HG02970 (cell line): ENCODE data around the gene SLC6A1.

ENCODE experiments used
- ATAC-seq: cut with Tn5 transposase; IDR thresholded peaks from one replicate; pipeline ENCODE4 v1.9.1; 2021; ENCODE audit warnings: mild to moderate bottlenecking, moderate library complexity, moderate number of reproducible peaks; ENCODE audit not compliant: unreplicated experiment, low FRiP score

The SLC6A1 gene

DNA sequence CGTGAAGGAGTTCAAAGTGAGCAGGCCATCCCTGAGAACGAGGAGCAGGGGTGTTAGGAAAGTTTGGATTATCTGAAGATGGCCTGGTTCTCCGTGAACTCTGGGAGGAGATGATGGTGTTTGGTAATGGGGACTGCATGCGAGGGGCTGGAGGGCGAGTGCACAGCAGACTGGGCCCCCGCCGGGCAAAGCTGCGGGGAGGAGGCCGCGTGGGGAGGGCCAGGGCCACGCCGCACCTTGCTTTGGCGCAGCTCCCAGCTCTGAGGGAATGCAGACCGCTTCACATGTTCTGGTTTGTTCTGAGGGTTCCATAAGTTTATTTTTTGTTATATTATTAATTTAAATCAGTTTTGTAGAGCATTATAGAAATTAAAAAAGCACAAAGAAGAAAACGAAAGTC, 22.2 kb downstream of the SLC6A1 start:
- no peak for ATAC-seq

DNA sequence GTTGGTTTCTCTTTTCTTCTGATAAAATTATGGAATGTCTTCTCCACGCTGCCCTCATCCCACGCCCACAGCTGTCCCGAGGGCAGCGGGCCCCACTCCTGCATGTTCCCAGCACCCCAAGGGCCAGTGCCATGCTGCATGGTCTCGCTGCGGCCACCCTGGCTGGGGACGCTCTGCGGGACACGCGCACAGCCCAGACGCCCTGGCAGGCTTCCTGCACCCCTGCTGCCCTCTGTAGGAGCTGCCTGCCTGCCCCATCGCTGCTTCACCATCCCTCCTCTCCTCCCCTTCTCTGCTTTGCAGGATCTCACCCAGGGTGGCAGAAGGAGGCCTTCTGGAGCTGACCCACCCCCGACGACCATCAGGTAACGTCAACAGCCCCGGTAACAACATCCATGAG, 22.8 kb downstream of the SLC6A1 start:
- no peak for ATAC-seq

DNA sequence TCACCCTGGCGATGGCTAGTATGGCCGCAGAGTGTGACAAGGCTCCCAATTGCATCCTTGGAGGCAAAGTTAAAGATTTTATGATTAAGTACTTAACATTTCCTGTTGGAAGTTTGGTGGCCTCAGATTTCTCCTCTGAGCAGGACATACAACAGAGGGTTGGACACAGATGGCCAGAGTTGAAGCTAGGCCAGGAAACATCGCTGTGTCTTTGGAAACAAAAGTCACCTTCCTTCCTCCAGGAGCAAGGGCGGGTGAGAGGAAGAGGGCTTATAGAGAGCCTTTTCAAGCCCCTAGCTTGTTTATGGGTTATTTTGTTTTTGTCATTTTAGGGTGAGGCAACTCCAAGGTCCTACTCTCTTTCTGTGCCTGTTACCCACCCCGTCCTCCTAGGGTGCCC, 24.2 kb downstream of the SLC6A1 start:
- ATAC-seq, result no peak

DNA sequence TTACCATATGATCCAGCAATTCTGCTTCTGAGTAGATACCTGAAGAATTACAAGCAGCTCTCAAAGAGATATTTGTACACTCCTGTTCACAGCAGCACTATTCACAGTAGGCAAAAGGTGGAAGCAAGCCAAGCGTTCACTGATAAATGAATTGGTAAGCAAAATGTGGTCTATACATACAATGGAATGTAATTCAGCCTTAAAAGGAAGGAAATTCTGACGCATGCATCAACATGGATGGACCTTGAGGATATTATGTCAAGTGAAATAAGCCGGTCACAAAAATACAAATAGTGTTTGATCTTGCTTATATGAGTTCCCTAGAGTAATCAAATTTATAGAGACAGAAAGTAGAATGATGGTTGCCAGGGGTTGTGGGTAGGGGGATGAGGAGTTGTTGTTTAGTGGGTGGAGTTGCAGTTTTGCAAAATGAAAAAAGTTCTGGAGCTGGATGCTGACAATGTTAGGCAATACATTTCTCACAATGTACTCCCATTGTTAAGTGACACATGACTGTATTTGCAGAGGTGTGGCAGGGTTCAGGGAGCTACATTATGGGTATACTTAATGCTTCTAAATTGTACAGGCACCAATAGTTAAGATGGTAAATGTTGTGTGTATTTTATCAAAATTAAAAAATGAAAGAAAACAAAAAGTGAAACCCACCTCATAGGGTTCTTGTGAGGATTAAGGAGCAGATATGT, 26.7 kb downstream of the SLC6A1 start:
- ATAC-seq, result no peak

DNA sequence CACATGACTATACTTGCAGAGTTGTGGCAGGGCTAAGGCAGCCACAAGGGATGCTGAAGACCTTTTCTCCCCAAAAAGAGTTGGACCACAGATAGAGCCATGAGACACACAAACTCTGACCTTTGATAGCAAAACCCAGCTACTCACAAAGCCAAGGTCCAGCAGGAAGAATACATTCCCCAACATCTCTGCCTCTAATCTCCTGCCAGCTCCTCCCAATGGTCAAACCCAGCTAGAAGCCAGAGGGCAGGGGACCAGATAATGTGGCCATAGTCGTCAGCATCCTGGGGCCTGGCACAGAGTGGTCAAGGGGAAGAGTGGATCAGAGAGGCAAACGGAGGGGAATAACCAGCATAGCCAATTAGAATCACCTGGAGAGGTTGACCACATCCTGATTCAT, 28.2 kb downstream of the SLC6A1 start:
- no peak for ATAC-seq

DNA sequence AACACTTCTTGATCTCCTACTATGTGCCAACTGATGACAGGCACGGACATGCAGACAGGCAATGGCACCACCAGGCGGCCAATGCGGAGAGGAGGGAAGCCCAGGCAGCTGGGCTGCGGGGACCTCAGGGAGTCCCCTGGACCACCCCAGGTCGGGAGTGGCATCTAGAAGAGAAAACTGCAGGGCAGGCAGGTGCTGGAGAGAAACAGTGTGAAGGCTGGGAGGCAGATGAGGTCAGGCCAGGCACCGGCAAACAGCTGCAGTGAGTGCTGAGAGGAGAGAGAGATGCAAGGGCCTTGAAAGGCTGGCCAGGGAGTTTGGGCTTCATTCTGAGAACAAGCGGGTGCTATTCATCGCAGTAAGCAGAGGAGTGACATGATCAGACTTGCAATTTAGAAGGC, 29.1 kb downstream of the SLC6A1 start:
- no peak for ATAC-seq

DNA sequence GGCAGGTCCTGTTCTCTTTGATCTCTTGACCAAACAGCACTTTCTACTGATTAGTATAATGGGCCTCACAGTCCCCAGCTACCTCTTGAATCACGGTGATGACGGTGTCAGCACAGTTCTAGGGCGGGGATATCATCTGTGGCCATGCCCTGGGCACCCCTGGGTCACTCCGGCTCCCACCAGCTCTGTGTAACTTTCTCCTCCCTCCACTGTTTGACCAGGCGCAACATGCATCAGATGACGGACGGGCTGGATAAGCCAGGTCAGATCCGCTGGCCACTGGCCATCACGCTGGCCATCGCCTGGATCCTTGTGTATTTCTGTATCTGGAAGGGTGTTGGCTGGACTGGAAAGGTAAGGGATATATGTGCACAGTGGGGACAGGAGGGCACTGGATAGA, 29.6 kb downstream of the SLC6A1 start:
- ATAC-seq, result no peak

DNA sequence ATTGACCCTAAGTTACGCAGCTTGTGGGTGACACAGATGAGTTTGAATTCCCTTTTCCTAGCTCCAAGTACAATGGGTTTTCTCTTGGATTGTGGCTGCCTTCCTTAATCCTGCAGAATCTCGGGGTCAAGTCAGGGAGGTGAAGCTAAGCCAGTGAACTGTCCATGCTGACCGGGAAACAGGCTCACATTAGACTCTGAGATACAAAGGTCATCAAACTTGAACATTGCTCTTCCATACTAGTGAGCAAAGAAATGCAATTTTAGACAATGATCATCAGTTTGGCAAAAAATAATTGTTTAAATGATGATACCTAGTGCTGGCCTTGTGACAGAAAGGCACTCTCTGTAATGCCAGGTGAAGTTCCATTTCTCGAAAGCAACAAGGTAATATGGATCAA, 31.6 kb downstream of the SLC6A1 start:
- ATAC-seq, result no peak

DNA sequence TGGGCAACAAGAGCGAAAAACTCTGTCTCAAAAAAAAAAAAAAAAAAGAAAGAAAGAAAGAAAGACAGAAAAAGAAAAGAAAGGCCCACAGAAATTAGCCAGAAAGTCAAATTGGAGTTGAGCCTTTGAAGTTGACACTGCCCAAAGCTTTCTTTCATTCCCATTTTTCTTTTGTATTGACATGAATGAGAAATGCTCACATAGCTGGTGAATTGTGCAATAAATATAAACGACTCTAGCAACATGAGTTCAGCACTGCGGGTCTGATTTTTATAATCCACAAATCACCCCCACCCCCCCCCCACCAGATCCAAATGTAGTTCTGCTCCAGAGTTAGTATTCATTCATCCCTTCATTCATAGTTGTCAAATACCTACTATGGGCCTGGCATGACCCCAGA, 37.4 kb downstream of the SLC6A1 start:
- no peak for ATAC-seq

DNA sequence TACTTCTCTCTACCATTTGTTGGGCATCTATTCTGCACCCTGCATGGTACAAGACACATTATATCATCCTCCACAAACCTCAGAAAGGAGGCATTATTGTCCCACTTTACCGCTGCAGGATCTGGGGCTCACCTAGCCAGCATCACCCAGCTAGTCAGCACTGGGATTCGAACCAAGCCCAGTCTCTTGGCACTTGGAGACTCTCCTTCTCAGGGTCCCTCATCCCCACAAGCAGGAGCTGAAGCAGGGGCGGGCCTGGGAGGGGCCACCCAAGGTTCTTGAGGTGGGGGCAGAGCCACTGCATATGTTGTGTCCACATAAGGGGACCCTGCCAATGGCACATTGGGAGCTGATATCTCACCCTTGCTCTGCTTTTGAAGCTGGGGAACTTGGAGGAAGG, 41.3 kb downstream of the SLC6A1 start:
- no peak for ATAC-seq

DNA sequence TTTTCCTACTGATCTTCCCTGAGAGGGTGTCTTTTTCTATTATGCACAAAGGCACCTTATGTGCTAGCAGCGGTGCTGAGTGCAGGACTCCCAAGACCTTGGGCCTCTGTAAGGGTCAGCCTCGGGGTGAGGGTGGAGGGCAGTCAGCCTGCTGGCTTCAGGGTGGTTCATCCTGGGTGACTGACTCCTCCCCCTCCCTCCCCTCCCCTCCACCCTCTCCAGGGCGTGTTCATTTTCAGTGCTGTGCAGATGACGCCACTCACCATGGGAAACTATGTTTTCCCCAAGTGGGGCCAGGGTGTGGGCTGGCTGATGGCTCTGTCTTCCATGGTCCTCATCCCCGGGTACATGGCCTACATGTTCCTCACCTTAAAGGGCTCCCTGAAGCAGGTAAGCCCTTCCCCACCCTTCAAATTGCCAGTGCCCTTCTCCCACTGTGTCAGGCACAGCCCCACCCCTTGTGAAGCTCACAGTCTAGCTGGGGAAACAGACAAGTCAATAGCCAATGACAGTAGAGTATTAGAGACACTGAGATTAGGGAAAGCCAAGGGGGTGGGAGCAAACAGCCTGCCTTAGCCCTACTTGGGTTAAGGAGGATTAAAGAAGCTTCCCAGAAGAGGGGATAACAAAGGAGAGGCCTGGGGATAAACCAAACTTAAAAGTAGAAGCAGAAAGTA, 41.9 kb downstream of the SLC6A1 start:
- no peak for ATAC-seq

DNA sequence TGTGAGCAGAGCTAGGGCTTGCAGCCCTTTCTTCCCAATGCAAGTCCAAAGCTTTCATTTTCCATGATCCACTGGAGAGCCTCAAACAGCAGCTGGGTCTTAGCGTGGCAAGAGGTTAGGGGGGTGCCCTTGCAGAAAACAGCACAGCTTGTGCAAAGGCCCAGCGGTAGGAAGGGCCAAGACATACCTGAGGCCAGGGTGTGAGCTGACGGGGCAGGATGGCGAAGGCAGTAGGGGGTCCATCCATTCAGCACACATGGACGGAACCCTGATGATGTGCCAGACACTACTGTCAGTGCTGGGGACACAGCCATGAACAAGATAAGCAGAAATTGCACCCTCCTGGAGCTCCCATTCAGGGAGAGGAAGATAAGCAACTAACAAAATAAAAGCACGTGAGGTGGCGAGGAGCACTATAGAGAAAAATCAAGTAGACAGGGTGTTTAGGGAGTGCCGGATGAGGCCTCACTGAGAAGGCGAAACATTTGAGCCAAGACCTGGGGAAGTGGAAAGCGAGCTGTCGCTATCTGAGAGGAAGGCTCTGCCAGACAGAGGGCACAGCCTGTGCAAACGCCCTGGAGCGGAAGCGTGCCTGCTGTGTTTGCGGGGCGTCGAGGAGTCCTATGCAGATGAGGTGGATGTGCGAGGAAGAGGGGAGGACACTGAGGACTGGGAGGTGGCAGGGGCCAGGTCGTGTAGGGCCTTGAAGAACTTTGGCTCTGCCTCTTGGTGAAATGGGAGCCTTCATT, 43.4 kb downstream of the SLC6A1 start:
- ATAC-seq, result no peak

DNA sequence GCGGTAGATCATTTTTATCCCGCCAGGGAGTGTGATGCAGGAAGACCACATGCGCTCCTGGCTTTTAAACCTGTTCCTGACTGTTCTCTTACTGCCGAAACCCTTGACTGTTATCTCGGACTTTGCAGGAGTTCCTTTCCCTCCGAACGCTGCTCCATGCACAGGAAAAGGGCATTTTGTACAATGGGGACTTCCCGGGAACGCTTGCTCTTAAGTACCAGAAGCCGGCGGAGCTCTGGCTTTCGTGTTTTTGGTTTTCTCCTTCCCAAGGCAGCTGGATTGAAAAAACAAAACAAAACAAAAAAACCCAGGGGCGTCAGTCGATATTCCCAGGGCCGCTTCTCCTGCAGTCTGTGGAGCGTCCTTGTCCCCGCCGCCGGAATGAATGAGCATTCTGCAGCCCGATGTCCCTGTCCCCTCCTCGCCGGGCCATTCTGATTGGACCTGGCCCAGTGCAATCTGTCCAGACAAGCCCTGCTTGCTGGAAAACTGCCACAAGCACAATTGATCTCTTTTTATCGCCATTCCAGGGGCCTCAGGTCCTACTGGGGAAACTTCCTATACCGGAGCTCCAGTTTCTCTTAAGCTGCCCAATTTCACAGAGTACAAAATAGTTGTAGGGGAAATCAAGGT, 44.8 kb downstream of the SLC6A1 start:
- no peak for ATAC-seq

DNA sequence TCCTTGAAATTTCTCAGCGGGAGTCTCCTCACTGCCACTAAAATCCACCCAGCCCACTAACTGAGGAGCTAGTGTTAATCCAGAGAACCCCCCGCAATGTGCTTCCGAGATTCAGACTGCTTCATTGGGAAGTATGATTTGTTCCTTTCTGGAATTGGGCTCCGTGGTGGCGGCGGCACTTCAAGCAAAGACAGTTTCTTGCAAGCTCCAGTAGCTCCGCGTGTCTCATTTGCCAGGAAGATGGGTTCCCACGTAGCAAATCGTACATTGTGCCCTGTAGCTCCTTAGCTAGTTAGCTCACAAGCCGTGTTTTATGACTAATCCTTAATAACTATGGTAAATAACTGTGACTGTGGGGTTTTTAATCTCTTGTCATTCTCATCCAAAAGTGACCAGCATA, 45.4 kb downstream of the SLC6A1 start:
- ATAC-seq, result no peak

DNA sequence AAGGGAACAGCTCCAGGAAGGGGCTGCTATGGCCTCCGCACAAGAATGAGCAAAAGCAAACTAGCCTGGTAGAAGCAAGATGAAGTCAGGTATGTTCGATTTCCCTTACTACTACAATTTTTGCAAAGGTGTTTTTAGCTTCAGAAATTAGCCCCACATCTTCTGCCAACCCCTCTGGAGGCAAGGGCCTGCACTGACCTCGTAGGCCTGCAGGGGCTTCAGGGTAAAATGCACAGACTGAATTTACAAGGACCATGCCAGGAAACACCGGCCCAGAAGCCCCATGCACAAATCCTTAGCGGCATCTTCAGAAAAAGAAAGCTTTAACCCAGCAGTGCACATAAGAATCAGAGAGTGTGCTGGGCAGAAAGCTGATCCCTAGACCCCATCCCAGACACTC, 53.0 kb downstream of the SLC6A1 start:
- ATAC-seq, result no peak

DNA sequence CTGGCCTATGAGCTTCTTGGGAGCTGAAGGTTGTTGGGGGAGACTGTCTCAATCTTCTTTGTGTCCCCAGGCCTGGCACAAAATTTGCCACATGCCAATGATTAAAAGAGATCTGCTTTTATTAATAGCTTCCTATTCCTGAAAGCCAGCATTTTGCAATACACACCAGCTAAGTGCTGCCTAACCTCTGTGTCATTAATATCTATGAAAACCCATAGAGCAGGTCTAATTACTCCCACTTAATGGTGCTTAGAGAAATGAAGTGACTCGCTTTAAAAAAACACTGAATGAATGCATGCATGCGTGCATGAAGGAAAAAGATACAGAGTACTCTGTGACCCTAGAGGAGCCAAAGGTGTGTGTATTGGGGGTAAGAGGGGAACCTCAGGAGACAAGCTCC, 55.0 kb downstream of the SLC6A1 start:
- ATAC-seq, result no peak

DNA sequence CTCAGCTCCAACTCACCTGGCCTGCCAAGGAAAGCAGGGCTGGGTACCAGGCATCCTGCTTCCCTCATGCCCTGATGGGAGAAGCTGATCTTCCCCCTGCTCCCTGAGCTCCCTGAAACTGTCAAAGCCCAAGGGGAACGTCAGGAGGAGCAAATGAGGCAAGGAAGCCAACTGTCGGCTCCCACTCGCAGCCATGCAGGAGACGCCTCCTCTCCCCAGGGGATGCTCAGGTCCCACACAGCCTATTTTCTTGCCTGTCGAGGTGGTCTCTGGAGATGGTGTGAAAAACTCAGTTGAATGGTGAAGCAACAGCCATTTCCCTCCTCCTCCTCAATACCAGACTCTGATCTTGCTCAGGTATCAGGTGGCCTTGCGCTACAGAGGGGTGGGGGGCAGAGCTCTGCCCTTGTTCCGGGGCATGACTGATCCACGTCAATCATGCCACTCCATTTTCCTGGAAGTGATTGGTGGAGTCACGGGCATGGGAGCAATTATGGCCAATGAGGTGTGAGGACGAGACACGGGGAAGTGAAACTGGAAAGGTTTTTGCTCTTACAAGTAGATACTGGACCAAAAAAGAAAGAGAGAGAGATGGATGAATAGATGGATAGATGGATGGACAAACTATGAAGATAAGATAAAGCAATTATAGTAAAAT, 58.2 kb downstream of the SLC6A1 start:
- no peak for ATAC-seq

DNA sequence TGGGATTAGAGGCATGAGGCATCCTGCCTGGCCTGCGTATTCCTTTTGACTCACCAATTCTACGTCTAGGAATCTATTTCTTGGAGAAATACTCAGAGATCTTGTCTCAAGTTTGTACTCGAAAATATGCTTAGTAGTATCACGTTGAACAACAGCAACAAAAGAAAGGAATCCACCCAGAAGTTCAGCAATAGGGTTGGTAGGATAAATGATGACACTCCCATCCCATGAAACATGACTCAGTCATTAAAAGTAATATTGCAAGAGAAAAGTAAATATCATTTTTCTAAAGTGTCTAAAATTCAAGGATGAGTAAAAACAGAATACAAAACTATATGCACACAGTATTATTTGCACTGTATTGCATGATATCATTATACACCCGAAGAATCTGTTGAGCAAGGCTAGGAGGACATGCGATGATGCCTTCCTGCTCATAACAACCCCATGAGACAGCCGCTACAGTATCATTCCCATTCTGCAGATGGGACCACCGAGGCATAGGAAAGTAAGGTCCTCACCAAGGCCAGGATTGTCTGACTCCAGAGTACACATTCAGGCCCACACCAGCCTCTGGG, 61.5 kb downstream of the SLC6A1 start:
- ATAC-seq, result no peak

DNA sequence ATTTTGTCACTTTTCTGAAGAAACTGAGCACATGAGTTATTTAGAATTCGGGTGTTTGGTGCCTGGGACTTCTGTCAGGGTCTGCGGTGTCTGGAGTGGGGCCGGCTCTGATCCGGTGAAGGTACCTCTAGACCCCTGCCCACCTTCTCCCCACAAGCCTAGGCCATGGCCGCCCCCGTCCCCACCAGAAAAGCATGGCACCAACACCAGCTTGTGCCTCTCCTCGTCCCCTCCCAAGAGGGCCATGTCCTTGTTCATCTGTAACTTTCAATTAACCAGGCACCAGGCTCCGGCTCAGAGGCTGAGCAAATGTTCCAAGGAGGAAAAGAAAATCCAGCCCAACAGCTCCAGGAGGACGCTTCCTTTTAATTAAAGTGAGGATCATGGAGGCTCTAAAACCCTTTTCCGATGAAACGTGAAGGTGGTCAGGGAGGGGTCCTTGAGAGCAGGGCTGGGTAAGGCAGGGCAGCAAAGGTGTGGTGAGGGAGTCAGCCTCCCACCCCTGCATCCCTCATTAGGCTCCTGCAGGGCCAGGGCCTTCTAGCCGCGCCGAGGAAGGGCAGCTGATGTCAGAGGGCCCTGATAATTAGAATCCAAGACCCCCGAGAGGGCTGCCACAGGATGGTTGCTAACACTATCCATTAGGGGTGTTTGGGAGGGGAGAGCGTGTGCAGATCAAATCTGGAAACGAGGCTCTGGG, 62.3 kb downstream of the SLC6A1 start:
- ATAC-seq, result no peak

DNA sequence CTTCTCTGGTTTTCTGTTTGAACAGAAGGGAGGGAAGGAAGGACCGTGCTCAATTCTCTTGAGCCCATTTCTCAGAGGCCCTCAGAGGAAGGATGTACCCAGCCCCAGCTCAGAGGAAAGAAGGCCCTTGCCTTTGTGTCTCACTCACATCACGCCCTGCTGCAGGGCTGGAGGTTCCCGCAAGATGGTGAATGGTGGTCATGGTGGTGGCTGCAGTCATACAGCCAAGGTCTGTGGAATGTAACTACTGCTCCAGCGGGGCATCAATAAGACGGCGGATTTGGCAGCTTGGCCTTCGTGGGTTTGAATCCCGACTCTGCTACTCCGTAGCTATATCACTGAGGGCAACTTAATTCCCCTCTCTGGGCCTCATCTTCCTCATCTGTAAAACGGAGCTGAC, 62.9 kb downstream of the SLC6A1 start:
- no peak for ATAC-seq
